Hematopoietic multipotent progenitor cell treated with erythropoietin and hydrocortisone succinate and interleukin-3 and kit ligand, for 6 days (in vitro differentiated cells): ENCODE data around the gene FUT1.

ENCODE experiments used
- DNase-seq: peaks from one replicate; pipeline ENCODE4 v3.0.0-alpha.2; 2015

FUT1 gene

GRCh38 chr19:48715681-48716171, 36.7 kb downstream of the FUT1 start:
- no peak for DNase-seq

GRCh38 chr19:48714759-48715675, 37.4 kb downstream of the FUT1 start:
- no peak for DNase-seq

DNA sequence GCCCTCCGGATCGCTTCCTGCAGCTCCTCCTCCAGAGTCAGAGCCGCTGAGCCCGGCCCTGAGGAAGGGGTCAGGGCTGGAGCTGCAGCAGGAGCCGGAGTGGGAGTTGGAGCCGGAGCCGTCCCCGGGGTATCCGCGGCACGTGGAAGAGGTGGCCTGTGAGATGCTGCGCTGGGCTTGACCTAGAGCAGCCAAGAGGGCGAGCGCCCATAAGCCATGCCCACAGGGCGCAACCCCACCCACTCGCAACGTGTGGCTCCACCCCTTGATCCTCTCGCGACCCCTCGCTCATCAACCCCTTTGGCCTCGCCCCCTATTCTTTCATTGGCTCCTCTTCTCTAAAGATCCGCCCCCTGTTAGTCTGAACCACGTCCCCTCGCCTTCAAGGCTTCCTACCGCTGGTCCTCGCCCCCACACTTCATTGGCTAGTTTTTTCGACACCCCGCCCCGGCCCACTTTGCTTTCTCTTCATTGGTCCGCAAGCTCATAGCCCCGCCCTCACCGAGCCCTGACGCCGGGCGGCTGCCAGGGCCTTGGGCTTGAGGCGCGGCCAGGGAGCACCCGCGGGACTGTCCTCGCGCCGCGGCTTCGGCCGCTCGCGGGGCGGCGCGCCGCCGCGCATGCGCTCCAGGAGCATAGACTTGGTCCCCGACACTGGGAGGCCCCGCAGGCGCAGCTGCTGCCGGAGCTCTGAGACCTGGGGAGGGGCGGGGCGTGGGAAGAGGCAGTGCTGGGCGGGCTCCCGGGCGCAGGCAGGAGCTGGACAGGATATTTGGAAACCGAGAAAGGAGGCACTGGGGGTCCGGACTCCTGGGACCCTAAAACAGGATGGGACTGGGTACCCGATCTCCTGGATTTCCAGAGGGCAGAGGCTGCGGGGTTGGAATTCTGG, 38.3 kb downstream of the FUT1 start:
- DNase-seq, result peak; percentile 100

- DNase-seq, result peak; percentile 58
Observed at GRCh38 chr19:48713041-48713863, 39.2 kb downstream of the FUT1 start.

- no peak for DNase-seq
Observed at GRCh38 chr19:48711106-48711662, 41.3 kb downstream of the FUT1 start.

DNA sequence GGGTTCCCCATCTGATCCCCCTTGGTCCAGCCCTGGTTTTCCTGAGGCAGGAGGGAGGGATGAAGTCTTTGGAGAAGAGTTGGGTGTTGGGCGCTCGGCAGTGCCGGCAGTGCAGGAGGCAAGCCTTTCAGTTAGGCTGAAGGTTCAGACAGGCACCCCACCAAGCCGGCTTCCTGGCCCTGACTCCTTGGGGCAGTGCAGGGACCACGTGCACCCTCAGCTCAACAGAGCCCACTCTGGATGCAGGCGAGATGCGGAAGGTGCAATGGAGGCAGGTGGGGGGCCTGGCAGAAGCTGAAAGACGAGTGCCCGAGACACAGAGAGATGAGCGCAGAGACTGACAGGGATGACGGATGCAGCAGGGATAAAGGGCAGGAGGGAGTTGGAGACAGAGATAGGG, 44.0 kb downstream of the FUT1 start:
- DNase-seq, result no peak

DNA sequence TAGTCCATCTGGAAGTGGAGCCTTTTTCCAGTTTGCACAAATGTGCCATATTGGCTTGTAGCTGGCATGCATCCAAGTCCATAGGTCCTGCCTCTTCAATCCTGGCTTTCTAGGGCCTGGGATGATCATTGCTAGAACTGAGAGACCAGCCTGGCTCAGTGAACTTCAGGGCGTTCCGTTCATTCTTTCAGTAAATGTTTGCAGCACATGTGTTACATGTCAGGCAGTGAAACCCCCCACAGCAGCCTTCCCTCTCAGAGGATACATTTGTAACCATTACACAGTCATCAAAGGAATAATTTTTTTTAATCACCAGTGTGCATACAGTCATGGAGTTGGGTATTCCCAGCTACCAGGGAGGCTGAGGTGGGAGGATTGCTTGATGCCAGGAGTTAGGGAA, 47.0 kb downstream of the FUT1 start:
- DNase-seq, result no peak

DNA sequence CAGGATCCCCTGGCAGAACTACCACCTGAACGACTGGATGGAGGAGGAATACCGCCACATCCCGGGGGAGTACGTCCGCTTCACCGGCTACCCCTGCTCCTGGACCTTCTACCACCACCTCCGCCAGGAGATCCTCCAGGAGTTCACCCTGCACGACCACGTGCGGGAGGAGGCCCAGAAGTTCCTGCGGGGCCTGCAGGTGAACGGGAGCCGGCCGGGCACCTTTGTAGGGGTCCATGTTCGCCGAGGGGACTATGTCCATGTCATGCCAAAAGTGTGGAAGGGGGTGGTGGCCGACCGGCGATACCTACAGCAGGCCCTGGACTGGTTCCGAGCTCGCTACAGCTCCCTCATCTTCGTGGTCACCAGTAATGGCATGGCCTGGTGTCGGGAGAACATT, 49.1 kb downstream of the FUT1 start:
- no peak for DNase-seq

GRCh38 chr19:48702701-48703100, 49.7 kb downstream of the FUT1 start:
- DNase-seq, result no peak

GRCh38 chr19:48698046-48698445, 54.4 kb downstream of the FUT1 start:
- DNase-seq, result peak; percentile 91
